ENCODE measurements around the gene CUTA.
"Not testable (repeated sequence)": the region's sequence is repeated elsewhere in the genome, so short reads cannot be mapped to it uniquely, and the experiment has no call there.

Gene CUTA

DNA sequence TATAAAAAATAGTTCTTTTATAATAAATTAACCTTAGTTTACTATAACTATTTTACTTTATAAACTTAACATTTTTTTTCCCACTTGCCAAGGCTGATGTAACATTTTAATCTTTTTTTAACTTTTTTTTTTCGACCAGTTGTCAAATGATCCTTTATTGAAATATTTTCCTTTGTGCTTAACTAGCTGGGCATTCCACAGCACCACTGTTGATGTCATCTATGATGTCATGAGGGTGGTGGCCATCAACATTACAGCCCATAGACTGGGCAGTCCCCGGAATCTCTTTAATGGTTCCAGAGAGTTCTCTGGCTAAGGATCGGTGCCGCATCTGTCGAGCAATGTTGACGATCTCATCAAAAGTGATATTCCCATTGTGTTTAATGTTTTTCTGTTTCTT is 18.0 kb downstream of the CUTA start:
- DNase-seq = not testable (repeated sequence)

- DNase-seq = not testable (repeated sequence)
Observed at GRCh38 chr6:33398601-33399000, 19.3 kb downstream of the CUTA start.

- no peak for DNase-seq
Observed at GRCh38 chr6:33397541-33397940, 20.4 kb downstream of the CUTA start.

DNA sequence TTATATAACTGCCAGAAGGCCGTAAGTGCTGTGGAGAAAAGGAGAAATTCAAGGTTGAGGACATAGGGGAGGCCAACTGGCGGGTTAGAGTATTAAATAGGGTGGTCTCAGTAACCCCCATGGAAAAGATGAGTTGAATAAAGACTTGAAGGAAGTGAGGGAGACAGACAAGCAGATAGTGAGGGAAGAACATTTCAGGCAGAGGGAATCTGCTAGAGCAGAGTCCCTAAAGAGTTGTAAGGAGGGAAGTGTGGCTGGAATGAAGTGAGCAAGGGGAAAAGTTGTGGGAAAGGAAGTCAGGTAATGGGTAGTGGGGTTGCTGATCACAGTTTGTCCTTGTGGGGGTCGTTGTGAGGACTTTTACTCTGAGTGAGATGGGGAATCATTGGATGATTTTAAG is 24.9 kb downstream of the CUTA start:
- no peak for DNase-seq

DNA sequence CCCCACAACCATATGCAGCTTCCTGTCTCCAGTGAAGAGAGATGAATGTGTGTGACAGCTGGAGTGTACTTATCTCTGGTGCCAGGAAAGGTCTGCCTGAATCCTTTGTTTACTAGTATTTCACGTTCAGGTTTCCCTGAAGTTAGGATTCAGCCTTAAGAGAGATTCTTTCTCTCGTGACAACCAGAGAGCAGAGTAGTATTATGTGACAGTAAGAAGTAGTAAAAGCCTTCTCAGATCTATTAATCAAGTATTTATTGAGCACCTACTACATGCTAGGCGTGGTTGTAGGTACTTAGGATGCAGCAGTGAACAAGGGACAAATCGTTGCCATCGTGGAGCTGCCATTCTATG is 25.3 kb downstream of the CUTA start:
- no peak for DNase-seq

- no peak for DNase-seq
Observed at GRCh38 chr6:33391922-33392594, 25.8 kb downstream of the CUTA start.

GRCh38 chr6:33391278-33391921 is 26.5 kb downstream of the CUTA start, which contains the start of gene KIFC1:
Gene KIFC1 (plus strand): TSS chr6:33391823. CDS start chr6:33391986, 163 bp downstream.
- DNase-seq = peak; percentile 98 to 99

DNA sequence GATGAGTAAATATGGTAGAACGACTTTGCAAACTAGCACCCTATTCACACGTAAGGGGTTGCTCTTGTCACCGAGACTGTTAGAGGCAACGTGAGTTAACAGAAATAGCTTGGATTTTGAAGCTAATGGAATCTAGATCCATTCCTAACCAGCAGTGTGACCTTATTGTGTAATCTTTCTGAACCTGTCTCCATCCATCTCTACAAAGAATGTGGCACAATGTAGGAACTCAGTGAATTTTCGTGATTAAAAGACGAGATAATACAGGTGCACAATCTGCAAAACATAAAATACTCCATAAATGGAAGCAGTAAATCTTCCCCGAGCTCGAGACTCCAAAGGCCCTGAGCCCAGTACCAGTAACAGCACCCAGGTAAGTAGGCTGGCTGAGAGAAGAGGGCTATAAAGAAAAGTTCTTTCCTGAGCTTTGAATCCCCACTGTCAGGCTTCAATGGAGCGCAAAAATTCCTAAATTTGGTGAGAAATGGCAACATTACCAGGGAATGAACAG is 27.1 kb downstream of the CUTA start:
- no peak for DNase-seq

- DNase-seq = no peak
Observed at GRCh38 chr6:33390173-33390572, 27.7 kb downstream of the CUTA start.

GRCh38 chr6:33384581-33385020 is 33.3 kb downstream of the CUTA start:
- no peak for DNase-seq

DNA sequence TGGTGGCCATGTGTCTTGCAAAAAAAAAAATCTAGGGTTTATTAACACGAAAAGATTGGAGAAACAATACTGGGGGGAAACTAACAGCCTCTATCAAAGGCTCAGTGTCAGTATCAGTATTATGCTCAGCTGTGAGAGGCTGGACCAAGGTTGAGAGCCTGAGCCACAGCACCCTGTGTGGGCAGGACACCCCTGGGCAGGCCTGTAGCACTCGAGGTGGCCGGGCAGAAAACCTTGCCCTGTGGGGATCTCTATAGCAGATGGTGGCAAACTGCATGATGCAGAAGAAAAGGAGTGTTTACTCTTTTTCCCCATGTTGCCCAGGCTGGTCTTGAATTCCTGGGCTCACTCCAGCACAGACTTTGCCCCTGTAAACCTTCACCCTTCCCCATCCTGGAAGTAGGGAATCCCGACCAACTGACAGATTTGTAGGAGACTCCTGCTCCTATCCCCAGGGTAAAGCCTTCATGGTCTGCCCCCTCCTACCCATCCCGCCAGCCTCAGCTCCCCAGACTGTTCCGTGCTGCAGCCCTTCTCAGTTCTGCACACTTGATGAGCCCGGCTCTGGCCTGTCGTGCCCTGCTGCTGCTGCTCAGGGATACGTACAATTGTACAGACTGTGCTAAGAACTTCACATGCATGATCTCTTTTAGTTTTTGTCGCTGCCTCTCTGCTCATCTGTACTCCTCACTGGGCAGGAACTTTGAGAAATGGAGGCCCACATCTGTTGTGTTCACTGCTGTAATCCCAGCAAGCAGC is 34.3 kb downstream of the CUTA start:
- no peak for DNase-seq

GRCh38 chr6:33380272-33380981 is 37.5 kb downstream of the CUTA start:
- DNase-seq = no peak

- not testable (repeated sequence) for DNase-seq
Observed at GRCh38 chr6:33379184-33379583, 38.7 kb downstream of the CUTA start.

GRCh38 chr6:33377171-33377570 is 40.7 kb downstream of the CUTA start:
- DNase-seq = no peak

DNA sequence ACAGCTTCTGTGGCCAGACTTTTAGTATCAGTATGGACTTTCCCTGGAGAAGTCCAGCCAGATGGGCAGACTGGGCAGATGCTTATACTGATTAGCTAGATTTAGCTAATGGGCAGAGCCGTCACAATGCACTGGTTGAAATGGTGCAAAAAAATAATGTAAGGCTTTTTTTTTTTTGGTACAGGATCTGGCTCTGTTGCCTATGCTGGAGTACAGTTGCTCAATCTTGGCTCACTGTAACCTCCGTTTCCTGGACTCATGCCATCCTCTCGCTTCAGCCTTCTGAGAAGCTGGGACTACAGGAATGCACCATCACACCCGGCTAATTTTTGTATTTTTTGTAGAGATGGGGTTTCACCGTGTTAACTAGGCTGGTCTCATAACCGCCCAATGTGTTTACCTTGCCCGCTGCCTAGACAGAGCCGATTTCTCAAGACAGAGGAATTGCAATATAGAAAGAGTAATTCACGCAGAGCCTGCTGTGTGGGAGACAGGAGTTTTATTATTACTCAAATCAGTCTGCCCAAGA is 42.7 kb downstream of the CUTA start:
- no peak for DNase-seq

DNA sequence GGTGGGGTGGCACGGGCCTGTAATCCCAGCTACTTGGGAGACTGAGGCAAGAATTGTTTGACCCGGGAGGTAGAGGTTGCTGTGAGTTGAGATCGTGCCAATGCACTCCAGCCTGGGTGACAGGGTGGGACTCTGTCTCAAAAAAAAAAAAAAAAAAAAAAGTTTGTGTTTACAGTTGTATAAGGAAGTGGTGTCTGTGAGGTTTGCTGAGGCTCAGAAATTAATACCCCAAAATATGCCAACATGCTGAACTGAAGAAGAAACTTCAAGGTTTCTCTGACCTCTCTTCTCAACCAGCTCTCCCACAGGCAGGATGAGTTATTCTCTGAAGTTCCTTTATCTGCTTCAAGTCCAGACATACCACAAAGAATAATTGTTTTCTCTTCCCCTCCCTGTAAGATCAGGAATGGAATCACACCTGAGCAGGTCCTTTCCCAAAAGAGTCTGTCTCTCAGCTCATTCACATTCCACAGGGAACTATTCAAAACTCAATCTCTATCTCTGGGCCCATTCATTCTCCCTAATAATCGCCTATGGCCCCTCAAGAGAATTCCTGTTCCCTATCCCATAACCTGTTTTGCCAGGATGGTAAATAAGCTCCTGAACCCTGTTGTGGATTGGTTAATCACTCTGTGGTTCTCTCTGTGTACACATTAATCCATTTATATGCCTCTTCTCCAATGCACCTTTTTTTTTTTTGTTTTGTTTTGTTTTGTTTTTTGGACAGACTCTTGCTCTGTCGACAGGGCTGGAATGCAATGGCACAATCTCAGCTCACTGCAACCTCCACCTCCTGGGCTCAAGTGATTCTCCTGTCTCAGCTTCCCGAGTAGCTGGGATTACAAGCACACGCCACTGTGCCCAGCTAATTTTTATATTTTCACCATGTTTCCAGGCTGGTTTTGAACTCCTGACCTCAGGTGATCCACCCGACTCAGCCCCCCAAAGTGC is 43.7 kb downstream of the CUTA start:
- no peak for DNase-seq

DNA sequence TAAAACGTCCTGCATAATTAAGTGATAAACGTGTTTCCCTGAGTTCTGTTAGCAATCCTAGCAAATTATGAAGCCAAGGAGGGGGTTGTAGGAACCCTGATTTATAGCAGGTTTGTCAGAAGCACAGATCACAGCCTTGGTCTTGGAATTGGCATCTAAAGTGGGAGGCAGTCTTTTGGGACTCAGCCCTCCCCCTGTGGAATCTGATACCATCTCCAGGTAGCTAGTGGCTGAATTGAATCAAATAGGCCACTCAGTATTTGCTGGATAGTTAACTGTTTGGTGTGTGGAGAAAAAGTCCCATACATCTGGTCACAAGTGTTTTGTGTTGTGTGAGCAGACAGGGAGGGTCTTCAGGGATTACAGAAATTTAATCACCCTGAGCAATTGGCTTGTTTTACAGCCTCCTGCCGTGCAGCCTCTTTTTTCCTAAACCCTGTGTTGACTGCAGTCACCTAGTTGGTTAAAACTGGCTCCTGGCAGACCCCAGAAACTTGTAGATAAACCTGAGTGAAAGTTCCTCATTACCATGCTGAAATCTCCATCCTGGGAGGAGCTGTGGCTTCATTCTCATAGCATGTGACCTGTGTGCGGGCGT is 45.3 kb downstream of the CUTA start:
- no peak for DNase-seq

GRCh38 chr6:33371901-33372300 is 46.0 kb downstream of the CUTA start:
- DNase-seq = not testable (repeated sequence)

DNA sequence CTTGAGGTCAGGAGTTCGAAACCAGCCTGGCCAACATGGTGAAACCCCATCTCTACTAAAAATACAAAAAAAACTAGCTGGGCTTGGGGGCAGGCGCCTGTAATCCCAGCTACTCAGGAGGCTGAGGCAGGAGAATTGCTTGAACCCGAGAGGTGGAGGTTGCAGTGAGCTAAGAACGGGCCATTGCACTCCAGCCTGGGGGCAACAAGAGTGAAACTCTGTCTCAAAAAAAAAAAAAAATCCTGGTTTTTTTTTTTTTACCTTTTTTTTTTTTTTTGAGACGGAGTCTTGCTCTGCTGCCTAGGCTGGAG is 50.2 kb downstream of the CUTA start:
- not testable (repeated sequence) for DNase-seq

- DNase-seq = no peak
Observed at GRCh38 chr6:33367009-33367714, 50.7 kb downstream of the CUTA start.
